Thoracic aorta (tissue), 2 donors: ENCODE measurements around the gene SYNDIG1. TPM values are rescaled to one million over a fixed set of nuclear protein-coding genes. Genes with fewer than 3 reads are reported as not detected.

ENCODE experiments used
- ATAC-seq: fragments of 150-250 bp; one replicate; pipeline ENCODE4 v1.8.0; 2017; ENCODE audit warnings: low read depth; ENCODE audit not compliant: insufficient number of reproducible peaks, low FRiP score
- DNase-seq: peaks from one replicate; pipeline ENCODE4 v3.0.0-alpha.2; 2020; ENCODE audit warnings: low spot score
- H3K27ac ChIP-seq, 2 donors: fragments of 200-600 bp; sonication (generic); 1 replicate in 1 of 2; 2 replicates in 1 of 2; pipeline ENCODE4 v1.5.1; 2016; ENCODE audit warnings: mild to moderate bottlenecking in 2 of 2, moderate library complexity in 2 of 2
- H3K27me3 ChIP-seq: fragments of 200-600 bp; sonication (generic); replicated peaks from 2 replicates; pipeline ENCODE4 v1.6.0; 2016; ENCODE audit warnings: mild to moderate bottlenecking; ENCODE audit not compliant: insufficient read depth
- H3K36me3 ChIP-seq: fragments of 200-600 bp; sonication (generic); one replicate; pipeline ENCODE4 v1.5.1; 2016
- H3K4me1 ChIP-seq, 2 donors: fragments of 200-600 bp; sonication (generic); 1 replicate in 1 of 2; 2 replicates in 1 of 2; pipeline versions ENCODE4 v1.5.1 to v1.6.0; 2016; ENCODE audit warnings: low read depth in 2 of 2, mild to moderate bottlenecking in 1 of 2; ENCODE audit not compliant: control insufficient read depth in 1 of 2
- H3K4me3 ChIP-seq: fragments of 200-600 bp; sonication (generic); 2 replicates; pipeline ENCODE4 v1.5.1; 2016; ENCODE audit warnings: mild to moderate bottlenecking
- H3K9me3 ChIP-seq: fragments of 200-600 bp; sonication (generic); 2 replicates; pipeline ENCODE4 v1.5.1; 2016
- total RNA-seq, 2 donors: library from RNA; depleted of rRNA; stranded (reverse); fragments of >200 nt; gene quantifications; one replicate each; pipeline versions ENCODE4 v1.1.0 to v1.2.3, GENCODE V29; 2016
- TF ChIP-seq, protein P1 (sequence below): fragments of 200-600 bp; sonication (generic); IDR thresholded peaks from one replicate; pipeline ENCODE4 v1.5.1; 2019; ENCODE audit warnings: antibody characterized with exemption

The SYNDIG1 gene
- total RNA-seq, 2 donors from 2014 or later: 1.8 to 5.4 TPM

DNA sequence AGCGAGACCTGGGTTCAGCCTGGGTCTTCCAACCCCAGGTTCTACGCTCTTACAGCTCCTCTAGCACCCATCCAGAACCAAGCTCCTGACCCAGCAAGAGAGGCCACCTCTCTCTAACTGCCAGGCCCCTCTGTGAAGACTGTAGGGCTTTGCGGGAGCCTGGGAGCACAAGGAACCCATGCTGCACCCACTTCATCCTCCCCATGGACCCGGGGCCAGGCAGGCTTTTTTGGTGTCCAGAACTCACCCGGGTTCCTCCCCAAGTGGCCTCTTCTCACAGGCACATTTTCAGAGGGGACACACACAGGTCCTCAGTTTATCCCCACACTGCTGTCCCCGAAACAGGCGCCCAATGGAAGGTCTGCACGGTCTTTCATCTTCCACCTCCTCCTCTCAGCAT, 145.9 kb downstream of the SYNDIG1 start:
- H3K4me3 ChIP-seq: no peak overlapping the region
- H3K4me1 ChIP-seq: no peaks in the 10 kb centered on the region
- no peaks in the 10 kb centered on the region for H3K36me3 ChIP-seq
- H3K27me3 ChIP-seq: no peaks in the 10 kb centered on the region
- no peak overlapping the region for H3K27ac ChIP-seq
- DNase-seq: no peak
- TF ChIP-seq, protein P1, sequence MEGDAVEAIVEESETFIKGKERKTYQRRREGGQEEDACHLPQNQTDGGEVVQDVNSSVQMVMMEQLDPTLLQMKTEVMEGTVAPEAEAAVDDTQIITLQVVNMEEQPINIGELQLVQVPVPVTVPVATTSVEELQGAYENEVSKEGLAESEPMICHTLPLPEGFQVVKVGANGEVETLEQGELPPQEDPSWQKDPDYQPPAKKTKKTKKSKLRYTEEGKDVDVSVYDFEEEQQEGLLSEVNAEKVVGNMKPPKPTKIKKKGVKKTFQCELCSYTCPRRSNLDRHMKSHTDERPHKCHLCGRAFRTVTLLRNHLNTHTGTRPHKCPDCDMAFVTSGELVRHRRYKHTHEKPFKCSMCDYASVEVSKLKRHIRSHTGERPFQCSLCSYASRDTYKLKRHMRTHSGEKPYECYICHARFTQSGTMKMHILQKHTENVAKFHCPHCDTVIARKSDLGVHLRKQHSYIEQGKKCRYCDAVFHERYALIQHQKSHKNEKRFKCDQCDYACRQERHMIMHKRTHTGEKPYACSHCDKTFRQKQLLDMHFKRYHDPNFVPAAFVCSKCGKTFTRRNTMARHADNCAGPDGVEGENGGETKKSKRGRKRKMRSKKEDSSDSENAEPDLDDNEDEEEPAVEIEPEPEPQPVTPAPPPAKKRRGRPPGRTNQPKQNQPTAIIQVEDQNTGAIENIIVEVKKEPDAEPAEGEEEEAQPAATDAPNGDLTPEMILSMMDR: no peak
- no peak for ATAC-seq
- H3K9me3 ChIP-seq: no peaks in the 10 kb centered on the region

- no peaks in the 10 kb centered on the region for H3K27me3 ChIP-seq
- H3K4me1 ChIP-seq: no peaks in the 10 kb centered on the region
- no peak for ATAC-seq
- TF ChIP-seq, protein P1: no peak
- no peaks in the 10 kb centered on the region for H3K9me3 ChIP-seq
- no peaks in the 10 kb centered on the region for H3K36me3 ChIP-seq
- no peak overlapping the region for H3K27ac ChIP-seq
- DNase-seq: no peak
- H3K4me3 ChIP-seq: no peak overlapping the region
Observed at GRCh38 chr20:24616258-24617079, 147.0 kb downstream of the SYNDIG1 start.

DNA sequence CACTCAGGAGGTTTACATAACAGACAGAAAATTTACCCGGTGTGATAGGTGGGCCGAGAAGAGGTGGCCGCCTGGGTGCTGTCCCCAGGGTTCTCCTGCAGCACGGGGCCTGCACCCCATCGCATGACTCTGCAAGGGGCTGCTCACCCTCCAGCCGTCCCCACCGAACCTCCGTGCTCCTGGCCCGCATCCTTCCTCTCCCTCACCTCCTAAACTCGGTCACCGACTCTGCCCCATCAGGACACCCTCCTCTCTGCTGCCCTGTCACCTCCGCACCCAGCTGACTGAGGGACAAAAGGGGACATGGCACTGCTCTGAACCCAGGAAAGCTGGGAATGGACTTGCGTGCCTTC, 147.6 kb downstream of the SYNDIG1 start:
- ATAC-seq (no peak), DNase-seq (no peak)
- no peak overlapping the region for H3K27ac ChIP-seq
- no peaks in the 10 kb centered on the region for H3K27me3 ChIP-seq
- no peaks in the 10 kb centered on the region for H3K4me1 ChIP-seq
- TF ChIP-seq, protein P1: no peak
- no peaks in the 10 kb centered on the region for H3K9me3 ChIP-seq
- H3K4me3 ChIP-seq: no peak overlapping the region
- no peaks in the 10 kb centered on the region for H3K36me3 ChIP-seq

GRCh38 chr20:24617757-24618450, 148.5 kb downstream of the SYNDIG1 start:
- Histone ChIP-seq H3K27me3 (no peaks in the 10 kb centered on the region), H3K4me1 (no peaks in the 10 kb centered on the region), H3K4me3 (no peak overlapping the region), H3K36me3 (no peaks in the 10 kb centered on the region), H3K9me3 (no peaks in the 10 kb centered on the region), H3K27ac (no peak overlapping the region)
- ATAC-seq (no peak), DNase-seq (no peak)
- TF ChIP-seq, protein P1: no peak

GRCh38 chr20:24618739-24619138, 149.3 kb downstream of the SYNDIG1 start:
- no peaks in the 10 kb centered on the region for H3K36me3 ChIP-seq

More at GRCh38 chr20:24618739-24619138, 149.3 kb downstream of the SYNDIG1 start:
- DNase-seq (no peak), ATAC-seq (no peak)
- Histone ChIP-seq H3K9me3 (no peaks in the 10 kb centered on the region), H3K27ac (no peak overlapping the region), H3K27me3 (no peaks in the 10 kb centered on the region), H3K4me1 (no peaks in the 10 kb centered on the region), H3K4me3 (no peak overlapping the region)
- TF ChIP-seq, protein P1: no peak
